Measurements from ENCODE around the gene ZNF341.

ZNF341 gene

GRCh38 chr20:33686984-33687366 is 44.8 kb upstream of the ZNF341 start:
- H3K36me3 ChIP-seq (ENCODE audit: low read depth) = peaks cover 20% of the 10 kb centered on the region
- ATAC-seq (ENCODE audit: low read depth) (no peak), DNase-seq (ENCODE audit: low spot score) (no peak)
- H3K4me1 ChIP-seq (ENCODE audit: insufficient read depth, poor library complexity, severe bottlenecking) = peaks cover 12% of the 10 kb centered on the region
- H3K27ac ChIP-seq (ENCODE audit: poor library complexity, severe bottlenecking) = no peak overlapping the region
- no peak for TF ChIP-seq CTCF (IDR thresholded peaks at IDR 0.05; ENCODE audit: poor library complexity, severe bottlenecking)
- H3K4me3 ChIP-seq (ENCODE audit: severe bottlenecking) = no peak overlapping the region
- H3K9me3 ChIP-seq (ENCODE audit: severe bottlenecking) = no peaks in the 10 kb centered on the region
- H3K27me3 ChIP-seq (ENCODE audit: insufficient read depth, poor library complexity, severe bottlenecking) = no peaks in the 10 kb centered on the region

DNA sequence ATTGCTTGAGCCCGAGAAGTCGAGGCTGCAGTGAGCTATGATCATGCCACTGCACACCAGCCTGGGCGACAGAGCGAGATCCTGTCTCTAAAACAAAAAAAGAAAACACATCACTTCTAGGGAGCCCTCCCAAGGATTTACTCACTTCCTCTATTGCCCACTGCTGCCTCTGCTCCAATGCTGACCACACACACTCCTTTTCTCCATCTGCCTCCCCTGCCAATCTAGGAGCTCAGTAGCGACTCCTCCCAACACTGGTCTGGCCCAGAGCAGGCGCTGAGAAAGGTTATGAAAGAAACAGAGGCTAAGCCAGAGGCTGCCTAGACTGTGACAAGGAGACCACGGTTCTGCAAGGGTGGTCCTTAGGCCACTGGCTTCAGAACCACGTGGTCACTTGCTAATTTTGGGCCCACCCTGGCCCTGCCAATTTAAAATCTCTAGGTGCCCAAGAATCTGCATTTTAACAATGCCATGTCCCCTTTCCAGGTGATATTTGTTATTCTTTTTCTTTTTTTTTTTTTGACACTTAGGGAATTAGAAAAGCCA is 44.4 kb upstream of the ZNF341 start:
- H3K36me3 ChIP-seq (ENCODE audit: low read depth) = peaks cover 19% of the 10 kb centered on the region
- H3K9me3 ChIP-seq (ENCODE audit: severe bottlenecking) = no peaks in the 10 kb centered on the region
- H3K27ac ChIP-seq (ENCODE audit: poor library complexity, severe bottlenecking) = no peak overlapping the region
- TF ChIP-seq CTCF (IDR thresholded peaks at IDR 0.05; ENCODE audit: poor library complexity, severe bottlenecking) = no peak
- ATAC-seq (ENCODE audit: low read depth) = no peak
- H3K4me1 ChIP-seq (ENCODE audit: insufficient read depth, poor library complexity, severe bottlenecking) = peaks cover 12% of the 10 kb centered on the region
- H3K27me3 ChIP-seq (ENCODE audit: insufficient read depth, poor library complexity, severe bottlenecking) = no peaks in the 10 kb centered on the region
- DNase-seq (ENCODE audit: low spot score) = no peak
- no peak overlapping the region for H3K4me3 ChIP-seq (ENCODE audit: severe bottlenecking)

DNA sequence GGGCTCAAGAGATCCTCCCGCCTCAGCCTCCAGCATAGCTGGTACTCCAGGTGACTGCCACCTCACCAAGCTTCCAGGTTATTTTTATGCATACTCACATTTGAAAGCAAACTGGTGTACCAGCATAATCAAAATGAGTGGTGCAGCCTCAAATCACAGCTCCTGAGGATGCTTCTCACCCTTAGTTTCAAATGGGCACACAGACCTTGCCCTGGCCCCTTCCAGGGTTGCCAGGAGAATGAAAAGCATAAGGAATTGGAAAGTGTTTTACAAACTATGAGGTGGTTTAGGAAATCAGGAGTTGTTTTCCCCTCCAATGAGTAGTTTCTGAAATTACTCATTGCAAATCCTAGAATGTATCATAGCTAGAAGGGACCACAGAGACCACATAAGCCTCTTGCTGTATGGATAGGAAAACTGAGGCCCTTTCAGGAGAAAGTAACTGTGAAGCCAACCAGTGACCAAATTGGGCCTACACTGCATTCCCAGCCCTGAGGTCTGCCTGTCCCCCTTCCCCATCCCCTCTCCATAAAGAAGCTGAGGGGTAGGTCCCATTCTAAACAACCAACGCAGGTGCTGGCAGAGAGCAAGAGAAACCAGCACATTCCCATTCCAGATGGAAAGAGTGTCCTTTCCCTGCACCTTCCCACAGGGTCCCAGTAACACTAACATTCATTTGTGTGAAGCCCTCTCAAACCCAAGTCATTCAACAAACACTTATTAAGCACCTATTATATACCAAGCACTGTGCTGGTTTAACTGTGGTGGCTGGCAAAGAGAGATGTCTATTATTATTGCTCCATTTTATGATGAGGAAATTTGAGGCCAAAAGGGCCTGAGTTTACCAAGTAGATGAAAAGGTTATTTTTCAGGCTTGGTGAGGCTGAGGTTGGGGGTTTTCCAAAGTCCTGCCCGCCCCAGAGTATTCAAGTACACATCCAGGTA is 43.5 kb upstream of the ZNF341 start:
- H3K27ac ChIP-seq (ENCODE audit: poor library complexity, severe bottlenecking) = no peak overlapping the region
- peaks cover 12% of the 10 kb centered on the region for H3K4me1 ChIP-seq (ENCODE audit: insufficient read depth, poor library complexity, severe bottlenecking)
- no peak for TF ChIP-seq CTCF (IDR thresholded peaks at IDR 0.05; ENCODE audit: poor library complexity, severe bottlenecking)
- no peaks in the 10 kb centered on the region for H3K9me3 ChIP-seq (ENCODE audit: severe bottlenecking)
- no peaks in the 10 kb centered on the region for H3K27me3 ChIP-seq (ENCODE audit: insufficient read depth, poor library complexity, severe bottlenecking)
- H3K36me3 ChIP-seq (ENCODE audit: low read depth) = peaks cover 12% of the 10 kb centered on the region
- no peak overlapping the region for H3K4me3 ChIP-seq (ENCODE audit: severe bottlenecking)
- ATAC-seq (ENCODE audit: low read depth) = no peak
- DNase-seq (ENCODE audit: low spot score) = no peak

DNA sequence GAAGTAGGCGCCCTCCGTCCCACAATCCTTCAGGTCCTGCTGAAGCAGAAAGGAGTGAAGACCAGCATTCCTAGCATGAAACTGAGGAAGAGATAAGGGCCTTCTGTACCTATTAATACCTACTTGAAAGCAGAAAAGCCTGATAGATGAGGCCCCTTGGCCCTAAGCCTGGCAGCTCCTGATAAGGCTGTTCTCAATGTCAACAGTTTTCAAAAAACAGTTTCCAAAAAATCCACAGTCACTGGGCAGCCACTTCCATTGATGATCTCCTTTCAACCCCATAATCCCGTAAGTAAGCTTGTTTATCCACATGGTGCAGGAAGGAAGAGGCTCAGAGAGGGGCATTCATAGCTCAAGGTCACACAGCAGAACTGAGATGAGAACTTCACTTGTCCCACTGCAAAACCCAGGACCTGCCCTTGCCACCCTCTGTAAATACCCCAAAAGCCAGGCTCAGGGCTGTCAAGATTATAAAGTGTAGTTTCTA is 42.8 kb upstream of the ZNF341 start:
- Histone ChIP-seq H3K27me3 (ENCODE audit: insufficient read depth, poor library complexity, severe bottlenecking) (no peaks in the 10 kb centered on the region), H3K4me1 (ENCODE audit: insufficient read depth, poor library complexity, severe bottlenecking) (peaks cover 12% of the 10 kb centered on the region), H3K9me3 (ENCODE audit: severe bottlenecking) (no peaks in the 10 kb centered on the region), H3K4me3 (ENCODE audit: severe bottlenecking) (no peak overlapping the region), H3K36me3 (ENCODE audit: low read depth) (peaks cover 5% of the 10 kb centered on the region), H3K27ac (ENCODE audit: poor library complexity, severe bottlenecking) (no peak overlapping the region)
- ATAC-seq (ENCODE audit: low read depth) (no peak), DNase-seq (ENCODE audit: low spot score) (no peak)
- TF ChIP-seq CTCF (IDR thresholded peaks at IDR 0.05; ENCODE audit: poor library complexity, severe bottlenecking) = no peak

All from RWPE2 (cell line).